Keratinocyte (primary cell): ENCODE data around the gene LENG8. TPM values are rescaled to one million over a fixed set of nuclear protein-coding genes. Genes with fewer than 3 reads are reported as not detected.

Experiments
- DNase-seq: peaks from one replicate; pipeline ENCODE4 v3.0.0-alpha.2; 2011; ENCODE audit warnings: low read depth, missing footprints, low spot score
- FAIRE-seq: peaks from 2 replicates; lab custom pipeline; 2011; peaks lifted over from hg19 to GRCh38; lab: Jason Lieb, UNC
- H2AFZ ChIP-seq: 2 replicates; pipeline ENCODE4 v1.6.0; 2012; ENCODE audit warnings: low read length, control low read depth, inconsistent platforms; ENCODE audit not compliant: control insufficient read depth
- H3K27ac ChIP-seq: 2 replicates; pipeline ENCODE4 v1.5.1; 2011; ENCODE audit warnings: low read length; ENCODE audit not compliant: control insufficient read depth, insufficient read depth
- H3K27me3 ChIP-seq: 3 replicates; pipeline ENCODE4 v1.6.0; 2011; ENCODE audit warnings: low read length; ENCODE audit not compliant: control insufficient read depth, insufficient read depth; ENCODE audit errors: extremely low read depth
- H3K36me3 ChIP-seq, 2 experiments: 2 replicates in 1 of 2; 3 replicates in 1 of 2; pipeline ENCODE4 v1.5.1; 2011; ENCODE audit warnings: low read length in 2 of 2, mild to moderate bottlenecking in 1 of 2; ENCODE audit not compliant: control insufficient read depth in 2 of 2, insufficient read depth in 2 of 2; ENCODE audit errors: extremely low read depth in 1 of 2
- H3K4me1 ChIP-seq: 3 replicates; pipeline ENCODE4 v1.5.1; 2011; ENCODE audit warnings: low read length; ENCODE audit not compliant: control insufficient read depth, insufficient read depth; ENCODE audit errors: extremely low read depth
- H3K4me2 ChIP-seq: 3 replicates; pipeline ENCODE4 v1.6.0; 2011; ENCODE audit warnings: low read depth, low read length; ENCODE audit not compliant: control insufficient read depth, insufficient read depth; ENCODE audit errors: extremely low read depth
- H3K4me3 ChIP-seq, 3 experiments: fragments of 200-600 bp in 1 of 3; sonication (generic) in 1 of 3; 2 replicates in 2 of 3; 3 replicates in 1 of 3; pipeline ENCODE4 v1.5.1; 2011 to 2016; ENCODE audit warnings: low read length in 3 of 3, mild to moderate bottlenecking in 3 of 3, control low read depth in 2 of 3, inconsistent platforms in 1 of 3, low read depth in 1 of 3, mixed read lengths in 1 of 3, mixed run types in 1 of 3, moderate library complexity in 1 of 3; ENCODE audit not compliant: control insufficient read depth in 2 of 3, insufficient read depth in 2 of 3; ENCODE audit errors: extremely low read depth in 1 of 3
- H3K79me2 ChIP-seq: 2 replicates; pipeline ENCODE4 v1.6.0; 2012; ENCODE audit warnings: low read length; ENCODE audit not compliant: control insufficient read depth, insufficient read depth
- H3K9ac ChIP-seq: 3 replicates; pipeline ENCODE4 v1.6.0; 2011; ENCODE audit warnings: low read length; ENCODE audit not compliant: control insufficient read depth, insufficient read depth; ENCODE audit errors: extremely low read depth
- H3K9me1 ChIP-seq: 3 replicates; pipeline ENCODE4 v1.6.0; 2011; ENCODE audit warnings: low read length; ENCODE audit not compliant: control insufficient read depth, insufficient read depth; ENCODE audit errors: extremely low read depth
- H3K9me3 ChIP-seq: 2 replicates; pipeline ENCODE4 v1.5.1; 2012; ENCODE audit warnings: low read depth, low read length; ENCODE audit not compliant: control insufficient read depth
- H4K20me1 ChIP-seq: 3 replicates; pipeline ENCODE4 v1.6.0; 2011; ENCODE audit warnings: low read length; ENCODE audit not compliant: control insufficient read depth, insufficient read depth; ENCODE audit errors: extremely low read depth
- CTCF ChIP-seq, 3 experiments: IDR thresholded peaks in 1 of 3; conservative IDR thresholded peaks in 1 of 3; optimal IDR thresholded peaks in 1 of 3; 2 replicates in 2 of 3; 3 replicates in 1 of 3; pipeline versions ENCODE3 to v1.5.1; 2011; ENCODE audit warnings: low read length in 3 of 3, mild to moderate bottlenecking in 3 of 3, moderate library complexity in 2 of 3, control low read depth in 1 of 3, inconsistent platforms in 1 of 3; ENCODE audit not compliant: insufficient read depth in 2 of 3; ENCODE audit errors: extremely low read depth in 1 of 3
- EZH2 ChIP-seq: IDR thresholded peaks from one replicate; pipeline ENCODE4 v1.6.1; 2012; ENCODE audit warnings: inconsistent platforms, mild to moderate bottlenecking, low read length, moderate library complexity
- dilution Hi-C: fragments of 300-500 bp; cut with MboI; formaldehyde crosslinking; loops from one replicate; pipeline ENCODE4 v1.7.0; 2020; ENCODE audit warnings: low sequenced_read_pairs; ENCODE audit not compliant: extremely low pct_ligation_motif_present
- polyA plus RNA-seq, 5 experiments: library from polyadenylated mRNA; depleted of rRNA in 3 of 5; stranded (reverse) in 3 of 5; stranded (forward) in 1 of 5; unstranded in 1 of 5; fragments of >200 nt; gene quantifications; 1 replicate in 1 of 5; 2 replicates in 3 of 5; 3 replicates in 1 of 5; pipeline versions ENCODE4 v1.2.1 to v1.2.3, GENCODE V29; 2011 to 2012; ENCODE audit warnings: missing spikeins in 2 of 5, low read depth in 1 of 5, low replicate concordance in 1 of 5

LENG8 gene
- polyA plus RNA-seq, 1 donor (not counting 4 experiments of a cell fraction or from before 2014, with no cell fraction given) = 29.4 TPM

DNA sequence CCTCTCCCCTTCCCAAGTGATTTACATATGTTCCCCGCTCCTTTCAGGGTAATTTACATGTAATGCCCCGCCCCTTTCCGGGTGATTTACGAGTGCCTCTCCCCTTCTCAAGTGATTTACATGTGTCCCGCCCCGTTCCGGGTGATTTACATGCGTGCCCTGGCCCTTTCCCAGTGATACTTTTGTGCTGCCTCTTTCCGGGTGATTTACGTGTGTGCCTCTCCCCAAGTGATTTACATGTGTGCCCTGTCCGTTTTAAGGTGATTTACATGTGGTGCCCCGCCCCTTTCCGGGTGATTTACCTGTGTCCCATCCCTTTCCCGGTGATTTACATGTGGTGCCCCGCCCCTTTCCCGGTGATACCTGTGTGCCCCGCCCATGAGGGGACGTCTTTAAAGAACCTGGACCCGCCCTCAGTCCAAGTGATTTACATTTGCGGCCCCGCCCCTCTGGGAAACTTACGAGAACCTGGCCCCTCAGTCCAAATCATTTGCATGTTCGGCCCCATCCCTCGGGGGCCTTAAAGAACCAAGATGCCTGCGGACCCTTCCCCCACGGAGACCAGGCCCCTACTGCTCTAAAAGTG, 15.1 kb downstream of the LENG8 start:
- Histone ChIP-seq H3K4me3 (peak overlapping the region; percentile 52 to 79 (median 73)), H2AFZ (peak overlapping the region; percentile 60), H3K79me2 (peaks cover 25% of the 10 kb centered on the region), H3K4me1 (peaks cover 7% of the 10 kb centered on the region), H3K27me3 (no peaks in the 10 kb centered on the region), H3K9me1 (no peaks in the 10 kb centered on the region), H4K20me1 (peaks cover 5% of the 10 kb centered on the region), H3K9me3 (no peaks in the 10 kb centered on the region), H3K27ac (peak overlapping the region; percentile 87), H3K36me3 (peaks cover under 1 to 17% of the 10 kb centered on the region in 2 experiments), H3K4me2 (peak overlapping the region; percentile 76), H3K9ac (peak overlapping the region; percentile 75)
- TF ChIP-seq CTCF (optimal IDR thresholded peaks at IDR 0.05 in 1 of 3, IDR thresholded peaks at IDR 0.05 in 1 of 3, conservative IDR thresholded peaks at IDR 0.05 in 1 of 3; ENCODE audit: extremely low read depth in 1 of 3, insufficient read depth in 2 of 3, low read length in 3 of 3) (no peak), EZH2 (no peak)
- DNase-seq (peak; percentile 97), FAIRE-seq (no peak)
- dilution Hi-C loops = no loop called here

DNA sequence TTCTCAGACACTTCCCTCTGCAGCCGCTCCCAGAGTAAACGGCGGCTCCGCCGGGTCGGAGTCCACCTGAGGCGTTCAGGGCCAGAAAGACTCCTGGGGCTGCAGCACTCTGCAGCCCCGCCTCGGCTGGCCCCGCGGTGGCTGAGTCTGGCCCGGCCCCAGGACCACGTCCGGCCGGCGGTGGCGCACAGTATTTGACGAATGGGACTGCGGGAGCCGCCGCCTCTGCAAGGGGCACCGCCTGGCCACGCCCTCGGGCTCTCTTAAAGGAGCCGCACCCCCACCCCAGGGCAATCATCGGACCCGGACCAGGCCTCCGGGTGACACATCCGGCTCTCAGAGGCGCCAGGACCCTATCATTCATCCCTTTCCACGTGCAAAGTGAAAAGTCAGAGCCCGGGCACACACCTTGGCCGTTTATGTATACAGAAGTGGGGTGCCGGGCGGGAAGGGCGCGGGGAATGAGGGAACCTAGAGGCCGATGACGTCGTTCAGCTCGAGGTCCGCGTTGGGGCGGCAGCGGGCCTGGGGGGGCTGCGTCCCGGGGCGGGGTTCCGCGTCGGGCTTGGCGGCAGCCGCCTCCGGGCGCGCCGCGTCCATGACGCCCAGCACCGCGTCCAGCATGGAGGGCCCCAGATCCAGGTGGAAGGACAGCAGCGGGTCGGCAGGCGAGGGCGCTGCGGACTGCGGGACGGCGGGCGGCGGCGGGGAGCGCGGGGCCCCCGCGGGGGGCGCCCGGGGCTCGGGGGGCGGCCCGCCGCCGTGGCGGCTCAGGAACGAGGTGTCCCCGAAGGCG, 15.8 kb downstream of the LENG8 start:
- peaks cover 19% of the 10 kb centered on the region for H3K79me2 ChIP-seq
- H3K4me3 ChIP-seq = peak overlapping the region; percentile 52 to 79 (median 73)
- peak overlapping the region; percentile 87 for H3K27ac ChIP-seq
- H4K20me1 ChIP-seq = peaks cover 4% of the 10 kb centered on the region
- peak overlapping the region; percentile 60 for H2AFZ ChIP-seq
- H3K4me1 ChIP-seq = peaks cover 13% of the 10 kb centered on the region
- DNase-seq = no peak
- H3K9me3 ChIP-seq = no peaks in the 10 kb centered on the region
- H3K27me3 ChIP-seq = no peaks in the 10 kb centered on the region
- H3K36me3 ChIP-seq = peaks cover 0 to 14% of the 10 kb centered on the region in 2 experiments
- no peaks in the 10 kb centered on the region for H3K9me1 ChIP-seq
- FAIRE-seq = no peak
- dilution Hi-C loops = no loop called here
- peak overlapping the region; percentile 76 for H3K4me2 ChIP-seq
- H3K9ac ChIP-seq = peak overlapping the region; percentile 75
- TF ChIP-seq EZH2 = no peak
- no peak for TF ChIP-seq CTCF (optimal IDR thresholded peaks at IDR 0.05 in 1 of 3, IDR thresholded peaks at IDR 0.05 in 1 of 3, conservative IDR thresholded peaks at IDR 0.05 in 1 of 3; ENCODE audit: extremely low read depth in 1 of 3, insufficient read depth in 2 of 3, low read length in 3 of 3)
